ENCODE data around the gene B3GALT6. TPM values are rescaled to one million over a fixed set of nuclear protein-coding genes. Genes with fewer than 3 reads are reported as not detected.

B3GALT6 gene
- total and polyA plus RNA-seq, 2 donors (not counting 1 experiment from before 2014, with no cell fraction given) = 17.9 to 19.3 TPM

- peak overlapping the region; percentile 94 for H3K27ac ChIP-seq (ENCODE audit: insufficient read depth, low read length)
- peaks cover 19% of the 10 kb centered on the region for H3K4me1 ChIP-seq (ENCODE audit: control insufficient read depth, extremely low read depth, insufficient read depth, low read length)
- H3K36me3 ChIP-seq (ENCODE audit: control insufficient read depth, insufficient read depth, low read length) = peaks cover 32% of the 10 kb centered on the region
- H3K27me3 ChIP-seq (ENCODE audit: control insufficient read depth, insufficient read depth, low read length) = no peaks in the 10 kb centered on the region
- TF ChIP-seq, protein P1, sequence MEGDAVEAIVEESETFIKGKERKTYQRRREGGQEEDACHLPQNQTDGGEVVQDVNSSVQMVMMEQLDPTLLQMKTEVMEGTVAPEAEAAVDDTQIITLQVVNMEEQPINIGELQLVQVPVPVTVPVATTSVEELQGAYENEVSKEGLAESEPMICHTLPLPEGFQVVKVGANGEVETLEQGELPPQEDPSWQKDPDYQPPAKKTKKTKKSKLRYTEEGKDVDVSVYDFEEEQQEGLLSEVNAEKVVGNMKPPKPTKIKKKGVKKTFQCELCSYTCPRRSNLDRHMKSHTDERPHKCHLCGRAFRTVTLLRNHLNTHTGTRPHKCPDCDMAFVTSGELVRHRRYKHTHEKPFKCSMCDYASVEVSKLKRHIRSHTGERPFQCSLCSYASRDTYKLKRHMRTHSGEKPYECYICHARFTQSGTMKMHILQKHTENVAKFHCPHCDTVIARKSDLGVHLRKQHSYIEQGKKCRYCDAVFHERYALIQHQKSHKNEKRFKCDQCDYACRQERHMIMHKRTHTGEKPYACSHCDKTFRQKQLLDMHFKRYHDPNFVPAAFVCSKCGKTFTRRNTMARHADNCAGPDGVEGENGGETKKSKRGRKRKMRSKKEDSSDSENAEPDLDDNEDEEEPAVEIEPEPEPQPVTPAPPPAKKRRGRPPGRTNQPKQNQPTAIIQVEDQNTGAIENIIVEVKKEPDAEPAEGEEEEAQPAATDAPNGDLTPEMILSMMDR (conservative IDR thresholded peaks at IDR 0.05 in 1 of 2, IDR thresholded peaks at IDR 0.05 in 1 of 2; ENCODE audit: low read depth in 1 of 2, low read length in 2 of 2) = no peak
- TF ChIP-seq EZH2 (IDR thresholded peaks at IDR 0.05; ENCODE audit: low read length, missing control alignments) = no peak
- no peak for DNase-seq (ENCODE audit: low read depth in 2 of 2)
- no peak overlapping the region for H3K4me2 ChIP-seq (ENCODE audit: extremely low read depth, insufficient read depth, low read length)
- H3K4me3 ChIP-seq (replicated peaks in 1 of 4; ENCODE audit: control extremely low read depth in 1 of 4, insufficient read depth in 1 of 4, low read depth in 3 of 4, low read length in 4 of 4) = no peak overlapping the region
- no peak overlapping the region for H2AFZ ChIP-seq (ENCODE audit: low read length)
- H4K20me1 ChIP-seq (ENCODE audit: control insufficient read depth, extremely low read depth, insufficient read depth, low read length) = no peaks in the 10 kb centered on the region
- no peak overlapping the region for H3K9ac ChIP-seq (ENCODE audit: insufficient read depth, low read length)
- H3K79me2 ChIP-seq (ENCODE audit: control insufficient read depth, insufficient read depth, low read length) = peaks cover 52% of the 10 kb centered on the region
- no peaks in the 10 kb centered on the region for H3K9me3 ChIP-seq (ENCODE audit: control insufficient read depth, insufficient read depth, low read depth, low read length)
Observed at GRCh38 chr1:1262758-1263157, 30.7 kb downstream of the B3GALT6 start.

DNA sequence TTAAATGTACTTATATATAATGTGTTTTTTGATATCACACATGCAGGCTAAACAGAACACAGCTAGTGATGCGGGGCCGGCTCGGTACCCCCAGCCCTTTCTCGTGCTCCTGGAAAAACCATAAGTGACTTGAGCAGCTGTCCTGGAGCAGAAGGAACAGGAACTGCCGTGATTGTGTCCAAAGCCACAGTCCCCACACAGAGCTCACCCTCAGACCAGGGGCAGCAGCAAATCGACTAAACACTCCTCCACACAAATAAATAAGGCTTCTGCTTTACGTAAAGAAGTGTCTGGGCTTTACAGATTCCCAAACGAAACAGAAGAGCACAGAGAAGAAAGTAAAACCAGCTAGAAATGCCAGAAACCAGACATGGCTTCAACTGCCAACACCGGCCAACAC, 32.0 kb downstream of the B3GALT6 start:
- TF ChIP-seq, protein P1 (conservative IDR thresholded peaks at IDR 0.05 in 1 of 2, IDR thresholded peaks at IDR 0.05 in 1 of 2; ENCODE audit: low read depth in 1 of 2, low read length in 2 of 2) = no peak
- TF ChIP-seq EZH2 (IDR thresholded peaks at IDR 0.05; ENCODE audit: low read length, missing control alignments) = no peak
- Histone ChIP-seq H3K27ac (ENCODE audit: insufficient read depth, low read length) (peak overlapping the region; percentile 94), H3K4me3 (replicated peaks in 1 of 4; ENCODE audit: control extremely low read depth in 1 of 4, insufficient read depth in 1 of 4, low read depth in 3 of 4, low read length in 4 of 4) (no peak overlapping the region), H3K4me1 (ENCODE audit: control insufficient read depth, extremely low read depth, insufficient read depth, low read length) (peaks cover 17% of the 10 kb centered on the region), H2AFZ (ENCODE audit: low read length) (no peak overlapping the region), H4K20me1 (ENCODE audit: control insufficient read depth, extremely low read depth, insufficient read depth, low read length) (no peaks in the 10 kb centered on the region), H3K9ac (ENCODE audit: insufficient read depth, low read length) (no peak overlapping the region), H3K79me2 (ENCODE audit: control insufficient read depth, insufficient read depth, low read length) (peaks cover 59% of the 10 kb centered on the region), H3K27me3 (ENCODE audit: control insufficient read depth, insufficient read depth, low read length) (no peaks in the 10 kb centered on the region), H3K4me2 (ENCODE audit: extremely low read depth, insufficient read depth, low read length) (no peak overlapping the region), H3K36me3 (ENCODE audit: control insufficient read depth, insufficient read depth, low read length) (peaks cover 35% of the 10 kb centered on the region), H3K9me3 (ENCODE audit: control insufficient read depth, insufficient read depth, low read depth, low read length) (no peaks in the 10 kb centered on the region)
- no peak for DNase-seq (ENCODE audit: low read depth in 2 of 2)

DNA sequence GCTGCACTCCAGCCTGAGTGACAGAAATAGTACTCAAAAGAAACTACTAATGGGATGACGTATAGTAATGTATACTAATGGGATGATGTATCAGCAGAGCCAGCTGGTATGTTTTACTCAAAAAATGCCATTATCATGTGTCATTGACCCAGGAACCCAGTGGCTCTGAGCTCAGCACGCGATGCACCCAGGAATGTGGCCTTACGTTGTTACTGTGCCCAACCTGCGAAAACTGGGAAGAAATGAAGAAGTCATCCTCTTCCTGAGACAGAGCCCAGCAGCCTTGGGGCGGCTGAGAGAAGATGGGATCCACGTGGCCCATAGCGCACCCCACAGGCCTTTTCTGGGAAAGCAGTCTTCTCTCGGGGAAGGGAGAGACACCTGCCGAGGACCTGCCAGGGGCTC, 32.8 kb downstream of the B3GALT6 start:
- no peak for TF ChIP-seq EZH2 (IDR thresholded peaks at IDR 0.05; ENCODE audit: low read length, missing control alignments)
- TF ChIP-seq, protein P1 (conservative IDR thresholded peaks at IDR 0.05 in 1 of 2, IDR thresholded peaks at IDR 0.05 in 1 of 2; ENCODE audit: low read depth in 1 of 2, low read length in 2 of 2) = peak; percentile 34 to 60
- Histone ChIP-seq H3K27me3 (ENCODE audit: control insufficient read depth, insufficient read depth, low read length) (no peaks in the 10 kb centered on the region), H3K4me3 (replicated peaks in 1 of 4; ENCODE audit: control extremely low read depth in 1 of 4, insufficient read depth in 1 of 4, low read depth in 3 of 4, low read length in 4 of 4) (no peak overlapping the region), H3K9me3 (ENCODE audit: control insufficient read depth, insufficient read depth, low read depth, low read length) (no peaks in the 10 kb centered on the region), H2AFZ (ENCODE audit: low read length) (no peak overlapping the region), H3K4me1 (ENCODE audit: control insufficient read depth, extremely low read depth, insufficient read depth, low read length) (peaks cover 17% of the 10 kb centered on the region), H3K79me2 (ENCODE audit: control insufficient read depth, insufficient read depth, low read length) (peaks cover 63% of the 10 kb centered on the region), H4K20me1 (ENCODE audit: control insufficient read depth, extremely low read depth, insufficient read depth, low read length) (no peaks in the 10 kb centered on the region), H3K9ac (ENCODE audit: insufficient read depth, low read length) (no peak overlapping the region), H3K27ac (ENCODE audit: insufficient read depth, low read length) (peak overlapping the region; percentile 94), H3K4me2 (ENCODE audit: extremely low read depth, insufficient read depth, low read length) (peak overlapping the region; percentile 30), H3K36me3 (ENCODE audit: control insufficient read depth, insufficient read depth, low read length) (peaks cover 33% of the 10 kb centered on the region)
- DNase-seq (ENCODE audit: low read depth in 2 of 2) = peak; percentile 97 to 98

Measured in fibroblast of lung (primary cell).